ENCODE data around the gene HEPH. TPM values are rescaled to one million over a fixed set of nuclear protein-coding genes. Genes with fewer than 3 reads are reported as not detected.

Gene HEPH
- total RNA-seq, 2 experiments from 2014 or later, result not detected

DNA sequence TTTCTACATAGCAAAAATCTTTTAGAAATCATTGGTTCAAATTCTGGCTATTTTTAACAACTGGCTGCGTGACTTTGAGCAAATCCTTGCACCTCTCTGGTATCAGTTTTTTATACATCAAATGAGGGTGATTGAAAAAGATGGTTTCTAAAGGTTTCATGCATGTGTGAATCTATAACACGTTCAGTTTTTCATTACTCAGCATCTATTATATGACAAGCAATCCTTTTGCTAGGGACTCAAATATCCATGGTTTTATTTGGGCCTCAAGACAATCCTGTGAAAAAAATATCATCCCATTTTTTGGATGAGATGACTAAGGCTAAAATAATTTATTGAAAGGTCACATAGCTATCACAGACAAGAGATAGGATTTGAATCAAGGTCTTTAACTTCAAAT lies 884 bp downstream of the HEPH start:
- DNase-seq, result no peak
- Mint-ChIP-seq H3K36me3 (ENCODE audit: low read depth) (no peaks in the 10 kb centered on the region), H3K27ac (no peak overlapping the region), H3K4me1 (ENCODE audit: low read depth) (no peaks in the 10 kb centered on the region), H3K4me3 (no peak overlapping the region), H3K9me3 (ENCODE audit: insufficient read depth) (no peaks in the 10 kb centered on the region), H3K27me3 (ENCODE audit: low read depth) (no peaks in the 10 kb centered on the region)
- ChIA-PET CTCF (no interaction called here), POLR2A (no interaction called here)
- no peak for ATAC-seq

DNA sequence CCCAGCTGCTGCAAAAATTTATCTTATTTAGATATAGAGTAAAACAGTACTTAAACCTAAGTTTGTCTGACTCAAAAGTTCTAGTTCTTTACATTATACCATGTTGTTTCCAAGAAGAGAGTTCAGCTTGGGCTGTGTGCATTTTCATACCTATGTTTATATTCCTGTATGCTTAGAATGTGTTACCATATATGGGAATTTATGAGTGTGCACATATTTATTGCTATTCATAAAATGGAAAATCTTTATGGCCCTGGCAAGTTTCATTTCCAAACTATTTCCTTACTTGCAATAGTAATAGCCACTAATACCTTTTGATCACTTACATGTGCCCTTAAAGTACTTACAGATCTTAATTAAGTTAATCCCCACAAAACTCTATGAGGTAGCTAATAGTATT lies 2.6 kb downstream of the HEPH start:
- ATAC-seq (no peak), DNase-seq (no peak)
- Mint-ChIP-seq H3K27ac (no peak overlapping the region), H3K9me3 (ENCODE audit: insufficient read depth) (no peaks in the 10 kb centered on the region), H3K27me3 (ENCODE audit: low read depth) (no peaks in the 10 kb centered on the region), H3K4me3 (no peak overlapping the region), H3K36me3 (ENCODE audit: low read depth) (no peaks in the 10 kb centered on the region), H3K4me1 (ENCODE audit: low read depth) (peaks cover 2% of the 10 kb centered on the region)
- CTCF ChIA-PET, result no interaction called here
- POLR2A ChIA-PET, result no interaction called here

DNA sequence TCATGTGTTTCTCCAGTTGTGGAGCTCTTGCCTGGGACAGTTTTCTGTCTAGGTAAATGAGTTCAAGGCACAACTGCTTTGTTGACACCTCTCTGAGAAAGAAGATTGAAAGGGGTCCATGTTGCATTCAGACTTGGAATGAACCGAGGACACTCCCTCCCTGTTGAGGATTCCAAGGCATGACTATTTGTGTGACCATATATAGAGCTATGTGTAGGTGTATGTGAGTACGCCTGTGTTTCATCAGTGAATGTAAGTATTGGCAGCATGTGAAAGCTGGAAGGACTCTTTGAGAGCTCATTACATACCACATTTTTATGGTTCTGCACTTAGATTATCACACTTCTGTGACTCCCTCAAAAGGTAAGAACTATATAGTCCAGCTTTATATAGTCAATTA lies 3.4 kb downstream of the HEPH start:
- DNase-seq, result no peak
- Mint-ChIP-seq H3K36me3 (ENCODE audit: low read depth) (no peaks in the 10 kb centered on the region), H3K4me3 (no peak overlapping the region), H3K9me3 (ENCODE audit: insufficient read depth) (no peaks in the 10 kb centered on the region), H3K4me1 (ENCODE audit: low read depth) (peaks cover 2% of the 10 kb centered on the region), H3K27ac (no peak overlapping the region), H3K27me3 (ENCODE audit: low read depth) (no peaks in the 10 kb centered on the region)
- CTCF ChIA-PET, result no interaction called here
- ATAC-seq, result no peak
- POLR2A ChIA-PET, result no interaction called here

DNA sequence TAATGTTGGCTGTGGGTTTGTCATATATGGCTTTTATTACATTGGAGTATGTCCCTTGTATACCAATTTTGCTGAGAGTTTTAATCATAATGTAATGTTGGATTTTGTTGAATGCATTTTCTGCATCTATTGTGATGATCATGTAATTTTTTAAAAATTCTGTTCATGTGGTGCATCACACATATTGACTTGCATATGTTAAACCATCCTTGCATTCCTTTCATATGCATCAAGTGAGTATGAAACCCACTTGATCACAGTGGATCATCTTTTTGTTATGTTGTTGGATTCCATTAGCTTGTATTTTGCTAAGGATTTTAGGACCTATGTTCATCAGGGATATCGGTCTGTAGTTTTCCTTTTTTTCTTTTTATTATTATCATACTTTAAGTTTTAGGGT lies 12.1 kb downstream of the HEPH start:
- no peaks in the 10 kb centered on the region for H3K36me3 Mint-ChIP-seq (ENCODE audit: low read depth)
- DNase-seq (no peak), ATAC-seq (no peak)
- no peaks in the 10 kb centered on the region for H3K27me3 Mint-ChIP-seq (ENCODE audit: low read depth)
- H3K9me3 Mint-ChIP-seq (ENCODE audit: insufficient read depth), result peaks cover 22% of the 10 kb centered on the region
- CTCF ChIA-PET, result no interaction called here
- H3K4me3 Mint-ChIP-seq, result no peak overlapping the region
- H3K27ac Mint-ChIP-seq, result no peak overlapping the region
- no peaks in the 10 kb centered on the region for H3K4me1 Mint-ChIP-seq (ENCODE audit: low read depth)
- POLR2A ChIA-PET, result no interaction called here

DNA sequence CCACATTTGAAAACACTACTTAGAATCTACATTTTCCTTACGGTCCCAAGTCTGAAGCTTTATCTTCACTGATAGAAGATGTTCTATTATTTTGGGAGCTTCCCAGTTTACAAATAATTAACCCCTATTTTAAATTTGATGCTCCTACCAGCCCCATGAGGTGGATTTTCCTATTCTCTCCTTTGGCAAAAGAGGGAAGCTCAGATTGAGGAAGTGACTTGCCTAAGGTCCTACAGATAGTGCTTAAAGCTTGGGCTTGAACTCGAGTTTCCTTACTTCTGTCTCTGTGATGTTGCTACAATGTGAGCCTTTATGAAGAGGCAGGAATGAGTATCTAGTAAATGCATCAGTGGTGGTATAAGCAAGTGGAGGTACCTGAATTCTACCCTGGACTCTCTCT lies 27.5 kb downstream of the HEPH start:
- H3K36me3 Mint-ChIP-seq (ENCODE audit: low read depth), result peaks cover 1% of the 10 kb centered on the region
- no peaks in the 10 kb centered on the region for H3K27me3 Mint-ChIP-seq (ENCODE audit: low read depth)
- CTCF ChIA-PET, result no interaction called here
- no peak for ATAC-seq
- POLR2A ChIA-PET, result no interaction called here
- H3K4me3 Mint-ChIP-seq, result no peak overlapping the region
- no peak overlapping the region for H3K27ac Mint-ChIP-seq
- no peaks in the 10 kb centered on the region for H3K9me3 Mint-ChIP-seq (ENCODE audit: insufficient read depth)
- DNase-seq, result no peak
- H3K4me1 Mint-ChIP-seq (ENCODE audit: low read depth), result peaks cover 4% of the 10 kb centered on the region

DNA sequence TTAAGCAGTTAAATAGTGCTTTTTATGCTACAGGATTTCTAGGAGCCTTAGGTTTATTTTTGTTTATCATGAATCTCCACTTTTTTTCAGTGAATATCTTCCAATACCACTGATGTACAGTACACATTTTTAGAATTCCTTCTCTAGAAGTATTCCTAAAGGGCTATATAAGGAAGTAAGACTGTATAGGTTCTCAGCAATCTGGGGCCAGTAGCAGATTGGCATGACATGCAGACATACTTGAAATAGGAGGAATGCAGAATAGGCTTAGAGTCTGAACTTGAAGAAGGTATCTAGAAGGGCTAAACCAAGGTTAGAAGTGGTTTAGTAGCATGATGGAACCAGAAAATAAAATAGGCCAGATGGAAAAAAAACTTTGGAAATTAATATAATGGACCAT lies 29.8 kb downstream of the HEPH start:
- Mint-ChIP-seq H3K27ac (no peak overlapping the region), H3K4me3 (no peak overlapping the region), H3K36me3 (ENCODE audit: low read depth) (peaks cover 1% of the 10 kb centered on the region), H3K4me1 (ENCODE audit: low read depth) (peaks cover 4% of the 10 kb centered on the region), H3K27me3 (ENCODE audit: low read depth) (no peaks in the 10 kb centered on the region), H3K9me3 (ENCODE audit: insufficient read depth) (no peaks in the 10 kb centered on the region)
- ChIA-PET CTCF (no interaction called here), POLR2A (no interaction called here)
- no peak for ATAC-seq
- DNase-seq, result no peak

DNA sequence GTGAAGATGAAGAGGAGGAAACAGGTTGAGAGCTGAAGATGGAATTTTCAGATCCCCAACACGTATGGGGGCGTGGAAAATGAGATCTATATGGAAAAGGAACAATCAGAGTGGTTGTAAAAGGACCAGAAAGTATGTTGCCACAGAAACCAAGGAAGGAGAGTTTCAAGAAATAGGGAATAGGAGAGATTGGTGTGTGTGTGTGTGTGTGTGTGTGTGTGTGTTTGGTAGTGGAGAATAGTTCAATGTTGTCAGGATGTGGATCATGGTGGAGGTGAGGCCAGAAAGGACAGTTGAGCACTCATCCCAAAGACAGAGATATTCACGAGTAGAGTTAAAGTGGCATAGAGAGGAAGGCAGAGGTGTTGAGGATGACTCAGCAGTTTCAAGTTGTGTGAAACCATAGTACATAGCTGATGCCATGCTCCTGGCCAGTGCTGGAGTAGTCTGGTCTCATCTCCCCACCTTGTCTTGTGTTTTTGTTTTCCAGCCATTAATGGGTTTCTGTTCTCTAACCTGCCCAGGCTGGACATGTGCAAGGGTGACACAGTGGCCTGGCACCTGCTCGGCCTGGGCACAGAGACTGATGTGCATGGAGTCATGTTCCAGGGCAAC lies 36.1 kb downstream of the HEPH start:
- Mint-ChIP-seq H3K4me3 (no peak overlapping the region), H3K36me3 (ENCODE audit: low read depth) (no peaks in the 10 kb centered on the region), H3K9me3 (ENCODE audit: insufficient read depth) (no peaks in the 10 kb centered on the region), H3K27ac (peak overlapping the region; percentile 48), H3K4me1 (ENCODE audit: low read depth) (peaks cover 20% of the 10 kb centered on the region), H3K27me3 (ENCODE audit: low read depth) (peaks cover 9% of the 10 kb centered on the region)
- CTCF ChIA-PET, result interaction anchor here (1.1 to 2.9 kb wide), 2 partner anchors 529 to 531 kb away, joined by 4 to 13 read pairs; no protein-coding TSS in a partner anchor
- POLR2A ChIA-PET, result no interaction called here
- DNase-seq (no peak), ATAC-seq (no peak)

DNA sequence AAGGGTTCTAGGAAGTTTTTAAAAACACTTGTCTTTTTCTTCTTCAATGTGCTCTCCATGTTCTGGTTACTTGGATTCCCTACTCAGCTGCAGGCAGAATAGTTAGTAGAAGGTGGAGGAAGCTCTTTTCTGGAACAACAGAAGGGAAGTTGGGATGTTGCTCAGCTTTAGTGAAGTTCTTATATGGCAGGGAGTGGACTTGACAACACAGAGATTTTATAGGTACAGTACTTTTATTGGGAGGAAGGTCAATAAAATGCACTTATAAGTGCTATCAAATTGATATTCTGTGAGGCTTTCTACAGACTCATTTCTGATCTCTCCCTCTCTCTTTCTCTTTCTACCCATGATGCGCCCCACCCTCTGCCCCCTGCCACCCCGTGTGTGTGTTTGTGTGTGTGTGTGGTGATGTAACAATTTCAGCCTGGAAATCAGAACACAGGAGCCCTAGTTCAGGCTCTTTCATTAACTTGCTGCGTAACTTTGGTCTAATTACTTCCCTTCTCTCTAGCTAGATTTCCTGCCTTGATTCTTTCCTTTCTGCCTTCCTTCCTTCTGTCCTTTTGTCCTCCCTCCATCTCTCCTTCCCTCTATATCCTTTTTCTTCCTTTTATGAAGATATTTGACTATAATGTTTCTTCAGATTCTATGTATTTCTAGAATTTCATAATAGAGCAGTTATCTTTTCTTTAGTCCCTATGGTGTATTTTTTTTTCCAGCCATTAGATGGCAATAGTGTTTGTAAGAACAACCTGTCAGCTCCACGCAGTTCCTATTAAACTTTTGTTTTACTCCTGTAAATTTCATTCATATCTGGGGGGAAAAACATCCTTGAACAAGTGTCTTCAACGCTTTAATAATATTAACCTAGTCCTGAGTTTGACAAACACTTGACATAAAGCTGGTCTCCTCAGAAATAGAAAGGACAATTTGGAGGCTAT lies 37.1 kb downstream of the HEPH start:
- no peaks in the 10 kb centered on the region for H3K9me3 Mint-ChIP-seq (ENCODE audit: insufficient read depth)
- DNase-seq (no peak), ATAC-seq (no peak)
- POLR2A ChIA-PET, result no interaction called here
- peaks cover 9% of the 10 kb centered on the region for H3K27me3 Mint-ChIP-seq (ENCODE audit: low read depth)
- no peak overlapping the region for H3K27ac Mint-ChIP-seq
- CTCF ChIA-PET, result interaction anchor here (0.9 to 2.9 kb wide), 3 partner anchors 129 to 530 kb away, joined by 3 to 13 read pairs (median 5); no protein-coding TSS in a partner anchor
- H3K4me1 Mint-ChIP-seq (ENCODE audit: low read depth), result peaks cover 19% of the 10 kb centered on the region
- H3K36me3 Mint-ChIP-seq (ENCODE audit: low read depth), result no peaks in the 10 kb centered on the region
- no peak overlapping the region for H3K4me3 Mint-ChIP-seq

DNA sequence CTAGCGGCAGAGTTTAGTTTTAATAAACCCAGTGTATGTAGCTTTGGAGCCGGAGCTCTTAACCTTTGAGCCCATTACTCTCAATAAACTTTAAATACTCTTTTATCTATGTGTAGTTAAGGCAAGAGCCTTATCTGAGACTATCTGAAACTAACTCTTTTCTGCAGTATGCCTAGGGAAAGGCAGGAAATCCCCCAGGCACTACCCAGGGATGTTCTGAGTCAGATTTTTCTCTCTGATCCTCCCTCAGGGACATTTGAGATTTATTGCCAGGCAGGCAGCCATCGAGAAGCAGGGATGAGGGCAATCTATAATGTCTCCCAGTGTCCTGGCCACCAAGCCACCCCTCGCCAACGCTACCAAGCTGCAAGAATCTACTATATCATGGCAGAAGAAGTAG lies 39.1 kb downstream of the HEPH start:
- DNase-seq (no peak), ATAC-seq (no peak)
- Mint-ChIP-seq H3K27ac (no peak overlapping the region), H3K36me3 (ENCODE audit: low read depth) (no peaks in the 10 kb centered on the region), H3K4me1 (ENCODE audit: low read depth) (peaks cover 19% of the 10 kb centered on the region), H3K4me3 (no peak overlapping the region), H3K9me3 (ENCODE audit: insufficient read depth) (no peaks in the 10 kb centered on the region), H3K27me3 (ENCODE audit: low read depth) (peaks cover 9% of the 10 kb centered on the region)
- CTCF ChIA-PET, result interaction anchor here (1.3 kb wide), 1 partner anchor 622 kb away, joined by 3 read pairs; no protein-coding TSS in a partner anchor
- POLR2A ChIA-PET, result no interaction called here

DNA sequence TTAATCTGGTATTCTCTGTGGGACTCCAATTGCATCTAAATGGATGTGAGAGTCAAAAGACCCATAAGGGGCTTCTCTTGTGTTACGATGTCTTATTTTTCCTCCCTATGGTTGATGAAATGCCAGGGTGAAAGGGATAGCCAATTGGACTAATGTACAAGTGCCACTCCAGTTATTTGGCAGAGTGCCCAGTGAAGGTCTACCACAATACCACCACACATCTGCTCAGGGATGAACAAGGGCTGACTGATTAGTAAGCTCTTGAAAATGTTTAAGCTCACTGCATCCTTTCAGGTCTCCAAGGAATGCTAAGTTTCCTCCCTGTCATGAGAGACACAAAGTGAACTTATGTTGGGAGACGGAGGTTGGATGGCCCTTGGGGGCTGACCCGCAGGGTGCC lies 57.8 kb downstream of the HEPH start:
- H3K27ac Mint-ChIP-seq, result no peak overlapping the region
- H3K36me3 Mint-ChIP-seq (ENCODE audit: low read depth), result no peaks in the 10 kb centered on the region
- ChIA-PET POLR2A (no interaction called here), CTCF (no interaction called here)
- DNase-seq (no peak), ATAC-seq (no peak)
- H3K4me3 Mint-ChIP-seq, result no peak overlapping the region
- no peaks in the 10 kb centered on the region for H3K9me3 Mint-ChIP-seq (ENCODE audit: insufficient read depth)
- H3K4me1 Mint-ChIP-seq (ENCODE audit: low read depth), result no peaks in the 10 kb centered on the region
- no peaks in the 10 kb centered on the region for H3K27me3 Mint-ChIP-seq (ENCODE audit: low read depth)

DNA sequence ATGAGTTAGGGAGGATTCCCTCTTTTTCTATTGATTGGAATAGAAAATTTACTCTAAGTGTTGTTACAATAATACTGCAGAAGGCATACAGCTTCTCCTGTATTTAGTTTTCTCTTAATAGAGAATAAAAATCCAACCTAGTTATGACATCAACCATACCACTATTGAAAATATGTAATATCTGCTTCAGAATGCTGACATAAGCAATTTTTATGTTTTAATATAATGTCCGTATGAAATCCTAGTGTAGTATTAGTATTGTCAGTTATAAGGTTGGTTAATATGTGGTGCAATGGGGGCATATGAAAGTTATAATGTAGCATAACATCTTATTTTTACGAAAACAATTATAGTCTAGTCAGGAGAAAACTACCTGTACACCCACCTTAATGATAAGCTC lies 68.2 kb downstream of the HEPH start:
- H3K4me1 Mint-ChIP-seq (ENCODE audit: low read depth), result no peaks in the 10 kb centered on the region
- DNase-seq (no peak), ATAC-seq (no peak)
- ChIA-PET CTCF (no interaction called here), POLR2A (no interaction called here)
- H3K4me3 Mint-ChIP-seq, result no peak overlapping the region
- H3K36me3 Mint-ChIP-seq (ENCODE audit: low read depth), result no peaks in the 10 kb centered on the region
- no peaks in the 10 kb centered on the region for H3K27me3 Mint-ChIP-seq (ENCODE audit: low read depth)
- H3K9me3 Mint-ChIP-seq (ENCODE audit: insufficient read depth), result no peaks in the 10 kb centered on the region
- no peak overlapping the region for H3K27ac Mint-ChIP-seq

DNA sequence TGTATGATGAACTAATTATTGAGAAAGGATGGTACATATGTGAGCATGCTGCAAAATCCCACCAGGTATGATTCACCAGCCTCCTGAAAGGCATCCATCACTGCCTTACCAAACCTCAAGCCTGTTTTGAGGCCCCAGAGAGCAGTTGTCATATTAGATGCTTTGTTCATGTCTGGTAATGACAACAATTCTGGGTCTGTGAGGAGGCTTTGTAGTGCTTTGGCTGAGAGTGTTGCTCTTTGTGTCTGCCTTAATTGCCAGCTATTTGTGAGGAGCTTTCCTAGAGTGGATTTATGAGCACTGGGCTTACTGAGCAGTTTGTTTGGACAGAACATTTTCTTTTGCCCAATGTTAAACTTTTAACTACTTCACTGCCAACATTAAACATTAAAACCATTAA lies 69.2 kb downstream of the HEPH start:
- H3K27me3 Mint-ChIP-seq (ENCODE audit: low read depth), result no peaks in the 10 kb centered on the region
- H3K9me3 Mint-ChIP-seq (ENCODE audit: insufficient read depth), result no peaks in the 10 kb centered on the region
- H3K4me1 Mint-ChIP-seq (ENCODE audit: low read depth), result no peaks in the 10 kb centered on the region
- H3K4me3 Mint-ChIP-seq, result no peak overlapping the region
- H3K27ac Mint-ChIP-seq, result no peak overlapping the region
- no peak for ATAC-seq
- POLR2A ChIA-PET, result no interaction called here
- H3K36me3 Mint-ChIP-seq (ENCODE audit: low read depth), result no peaks in the 10 kb centered on the region
- CTCF ChIA-PET, result no interaction called here
- DNase-seq, result no peak

Data from activated CD8-positive, alpha-beta T cell treated with anti-CD3 and anti-CD28 coated beads, Interleukin-2, amount 10 ng/mL, durations not matched to agents 7 days and 5 days (primary cell).